IMR-90 (cell line): Measurements from ENCODE around the gene ZNF470. TPM values are rescaled to one million over a fixed set of nuclear protein-coding genes. Genes with fewer than 3 reads are reported as not detected.

Source experiments
- ATAC-seq: fragments of 200-7000 bp; cut with Tn5 transposase; 2 replicates; pipeline ENCODE4 v1.9.1; 2020; ENCODE audit warnings: low read depth, mild to moderate bottlenecking, moderate library complexity
- BruUV-seq: library from RNA; stranded (reverse); fragments of 400-500 nt; replicated peaks from 2 replicates; lab custom pipeline; 2021; lab: Mats Ljungman, UMichigan
- CTCF ChIA-PET: fragments of 300-600 bp; formaldehyde crosslinking; extraction: SDS; loops from one replicate; lab custom pipeline; 2021; ENCODE audit warnings: antibody characterized with exemption; lab: Yijun Ruan, JAX
- POLR2A ChIA-PET: fragments of 300-600 bp; sonication (Branson Sonifier 250); formaldehyde crosslinking; loops from one replicate; lab custom pipeline; 2022; ENCODE audit warnings: antibody characterized with exemption; ENCODE audit not compliant: unreplicated experiment; lab: Charles Lee
- DNase-seq: peaks from one replicate; pipeline ENCODE4 v3.0.0; 2013
- H2AFZ ChIP-seq: replicated peaks from 2 replicates; pipeline ENCODE3; 2013; ENCODE audit warnings: low read length, mild to moderate bottlenecking; ENCODE audit not compliant: poor library complexity
- H2AK5ac ChIP-seq: 2 replicates; pipeline ENCODE4 v1.6.1; 2013; ENCODE audit warnings: low read depth, low read length, inconsistent platforms
- H2AK9ac ChIP-seq: replicated peaks from 2 replicates; pipeline ENCODE3; 2013; ENCODE audit warnings: mild to moderate bottlenecking, low read depth, low read length, moderate library complexity; ENCODE audit not compliant: poor library complexity
- H2BK120ac ChIP-seq: 2 replicates; pipeline ENCODE4 v1.6.1; 2013; ENCODE audit warnings: low read depth, low read length, inconsistent platforms
- H2BK15ac ChIP-seq: 3 replicates; pipeline ENCODE4 v1.6.1; 2013; ENCODE audit warnings: low read depth, low read length, inconsistent platforms
- H2BK20ac ChIP-seq: 2 replicates; pipeline ENCODE4 v1.6.1; 2013; ENCODE audit warnings: low read depth, mild to moderate bottlenecking, inconsistent platforms, low read length, moderate library complexity
- H2BK5ac ChIP-seq: 2 replicates; pipeline ENCODE4 v1.6.1; 2013; ENCODE audit warnings: mild to moderate bottlenecking, low read depth, low read length, inconsistent platforms; ENCODE audit not compliant: poor library complexity, severe bottlenecking
- H3K14ac ChIP-seq: replicated peaks from 2 replicates; pipeline ENCODE4 v1.6.1; 2013; ENCODE audit warnings: low read depth, low read length, inconsistent platforms
- H3K18ac ChIP-seq: 2 replicates; pipeline ENCODE4 v1.6.1; 2013; ENCODE audit warnings: low read depth, low read length, control low read depth
- H3K23ac ChIP-seq: 2 replicates; pipeline ENCODE4 v1.6.1; 2013; ENCODE audit warnings: low read depth, low read length, inconsistent platforms
- H3K27ac ChIP-seq: 2 replicates; pipeline ENCODE4 v1.5.1; 2013; ENCODE audit warnings: mild to moderate bottlenecking, control low read depth, low read length; ENCODE audit not compliant: insufficient read depth
- H3K27me3 ChIP-seq: 2 replicates; pipeline ENCODE4 v1.6.1; 2013; ENCODE audit warnings: low read length; ENCODE audit not compliant: control insufficient read depth, insufficient read depth
- H3K36me3 ChIP-seq: 2 replicates; pipeline ENCODE4 v1.6.1; 2013; ENCODE audit warnings: low read length, mixed read lengths; ENCODE audit not compliant: control insufficient read depth, insufficient read depth
- H3K4ac ChIP-seq: 2 replicates; pipeline ENCODE4 v1.6.1; 2013; ENCODE audit warnings: low read depth, low read length, inconsistent platforms
- H3K4me1 ChIP-seq: 2 replicates; pipeline ENCODE4 v1.6.1; 2013; ENCODE audit warnings: low read length, mixed read lengths; ENCODE audit not compliant: control insufficient read depth, insufficient read depth
- H3K4me2 ChIP-seq: 2 replicates; pipeline ENCODE4 v1.6.1; 2013; ENCODE audit warnings: low read depth, mild to moderate bottlenecking, control low read depth, low read length, moderate library complexity
- H3K4me3 ChIP-seq: 2 replicates; pipeline ENCODE4 v1.5.1; 2013; ENCODE audit warnings: low read depth, mild to moderate bottlenecking, control low read depth, low read length, moderate library complexity; ENCODE audit not compliant: insufficient read depth
- H3K56ac ChIP-seq: 2 replicates; pipeline ENCODE4 v1.6.1; 2013; ENCODE audit warnings: low read length, inconsistent platforms; ENCODE audit not compliant: insufficient read depth; ENCODE audit errors: extremely low read depth
- H3K79me1 ChIP-seq, 2 experiments: 2 replicates each; pipeline ENCODE4 v1.6.1; 2013; ENCODE audit warnings: low read length in 2 of 2, inconsistent platforms in 1 of 2, low read depth in 1 of 2
- H3K9ac ChIP-seq: 2 replicates; pipeline ENCODE4 v1.6.1; 2013; ENCODE audit warnings: low read depth, low read length, control low read depth
- H3K9me1 ChIP-seq: 2 replicates; pipeline ENCODE4 v1.6.1; 2013; ENCODE audit warnings: low read length, inconsistent platforms; ENCODE audit not compliant: insufficient read depth
- H3K9me3 ChIP-seq: 2 replicates; pipeline ENCODE4 v1.6.1; 2013; ENCODE audit warnings: low read length; ENCODE audit not compliant: control insufficient read depth, insufficient read depth
- H4K20me1 ChIP-seq: 2 replicates; pipeline ENCODE4 v1.6.1; 2013; ENCODE audit warnings: low read length, inconsistent platforms; ENCODE audit not compliant: insufficient read depth
- H4K5ac ChIP-seq: 2 replicates; pipeline ENCODE4 v1.6.1; 2013; ENCODE audit warnings: mild to moderate bottlenecking, low read depth, low read length, control low read depth
- H4K8ac ChIP-seq, 2 experiments: 2 replicates each; pipeline ENCODE4 v1.6.1; 2013; ENCODE audit warnings: low read depth in 2 of 2, low read length in 2 of 2, control low read depth in 1 of 2, inconsistent platforms in 1 of 2
- H4K91ac ChIP-seq: 2 replicates; pipeline ENCODE4 v1.6.1; 2013; ENCODE audit warnings: low read depth, low read length, inconsistent platforms; ENCODE audit not compliant: insufficient read depth
- BHLHE40 ChIP-seq: fragments of 150-350 bp; IDR thresholded peaks from 2 replicates; pipeline ENCODE4 v1.6.1; 2016; ENCODE audit warnings: mild to moderate bottlenecking, low read depth, low read length
- CEBPB ChIP-seq: IDR thresholded peaks from 2 replicates; pipeline ENCODE4 v1.6.1; 2012; ENCODE audit warnings: low read depth, low read length, improper control_type of control experiment
- CHD1 ChIP-seq: IDR thresholded peaks from 2 replicates; pipeline ENCODE4 v1.6.1; 2012; ENCODE audit warnings: low read depth, low read length, improper control_type of control experiment
- FOS ChIP-seq: fragments of 150-350 bp; IDR thresholded peaks from 2 replicates; pipeline ENCODE4 v1.6.1; 2016; ENCODE audit warnings: low read depth, low read length
- MAFK ChIP-seq: IDR thresholded peaks from 2 replicates; pipeline ENCODE4 v1.6.1; 2012; ENCODE audit warnings: low read depth, low read length, improper control_type of control experiment
- MAZ ChIP-seq: IDR thresholded peaks from 2 replicates; pipeline ENCODE4 v1.6.1; 2012; ENCODE audit warnings: low read depth, mild to moderate bottlenecking, low read length, improper control_type of control experiment, moderate library complexity, borderline replicate concordance
- NFE2L2 ChIP-seq: fragments of 150-350 bp; IDR thresholded peaks from 2 replicates; pipeline ENCODE4 v1.6.1; 2016; ENCODE audit warnings: low read depth, mild to moderate bottlenecking, low read length
- RAD21 ChIP-seq: IDR thresholded peaks from 2 replicates; pipeline ENCODE4 v1.6.1; 2012; ENCODE audit warnings: low read length, improper control_type of control experiment
- RCOR1 ChIP-seq: IDR thresholded peaks from 2 replicates; pipeline ENCODE4 v1.6.1; 2012; ENCODE audit warnings: mild to moderate bottlenecking, low read length, improper control_type of control experiment; ENCODE audit not compliant: insufficient replicate concordance
- SMC3 ChIP-seq: fragments of 150-350 bp; IDR thresholded peaks from 2 replicates; pipeline ENCODE4 v1.6.1; 2016; ENCODE audit warnings: low read depth, mild to moderate bottlenecking, antibody characterized with exemption, low read length, moderate library complexity
- WGBS, 2 experiments: methylation state at CpG; one replicate each; pipeline versions ENCODE4 v1.1.5 to v1.1.7; 2013; ENCODE audit warnings: missing lambda C conversion rate in 2 of 2; ENCODE audit not compliant: insufficient read length in 1 of 2; ENCODE audit errors: extremely low coverage in 2 of 2; 5-methylcytosine and 5-hydroxymethylcytosine counted together
- dilution Hi-C: fragments of 300-500 bp; cut with HindIII; formaldehyde crosslinking; loops from one replicate; pipeline ENCODE4 v1.14.3; 2018; ENCODE audit warnings: low sequenced_read_pairs; ENCODE audit not compliant: unreplicated experiment
- in situ Hi-C: fragments of 300-500 bp; cut with MboI; formaldehyde crosslinking; loops from 3 replicates; pipeline ENCODE4 v1.14.3; 2019; ENCODE audit warnings: low sequenced_read_pairs, inconsistent platforms, mixed read lengths
- intact Hi-C: fragments of 100-400 bp; cut with micrococcal nuclease; formaldehyde crosslinking; loops from 2 replicates; pipeline ENCODE4 v1.10.0; 2022
- polyA plus RNA-seq, 3 experiments: library from polyadenylated mRNA; depleted of rRNA; stranded (reverse); fragments of >200 nt; gene quantifications; 2 replicates each; pipeline ENCODE4 v1.2.3, GENCODE V29; 2012; ENCODE audit warnings: low replicate concordance in 1 of 3
- total RNA-seq: library from RNA; depleted of rRNA; stranded (reverse); fragments of >200 nt; gene quantifications from 2 replicates; pipeline ENCODE4 v1.2.3, GENCODE V29; 2012
- TF ChIP-seq, protein P1 (sequence below): conservative IDR thresholded peaks from 2 replicates; pipeline ENCODE4 v1.5.1; 2012; ENCODE audit warnings: mild to moderate bottlenecking, low read depth, low read length, improper control_type of control experiment
- TF ChIP-seq, protein P2 (sequence below): fragments of 150-350 bp; IDR thresholded peaks from 2 replicates; pipeline ENCODE4 v1.6.1; 2017; ENCODE audit warnings: mild to moderate bottlenecking, antibody characterized with exemption, low read length, low read depth

Gene ZNF470
- total and polyA plus RNA-seq, 2 of the 4 experiments (the other 2 are of a cell fraction), result 1.7 to 3.8 TPM

DNA sequence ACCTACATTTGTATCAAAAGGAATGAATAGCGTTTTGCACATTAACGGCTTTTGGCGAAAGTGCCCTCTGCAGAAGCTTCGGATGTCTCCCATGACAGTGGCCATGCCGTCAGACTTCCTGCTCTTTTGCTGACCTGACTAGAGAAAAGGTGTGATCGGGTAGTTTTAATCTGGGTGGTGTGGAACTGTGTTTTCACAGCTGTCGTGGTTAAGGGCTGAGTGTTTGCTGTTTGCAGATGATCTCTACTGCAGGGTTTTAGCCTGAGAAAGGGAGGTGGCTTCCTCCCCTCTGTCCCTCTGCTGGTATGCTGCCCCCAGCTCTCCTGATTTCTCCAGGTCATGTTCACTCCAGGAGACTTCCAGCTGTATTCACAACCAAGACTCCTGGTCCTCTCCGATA lies 50.3 kb downstream of the ZNF470 start:
- Histone ChIP-seq H2BK5ac (no peak overlapping the region), H4K91ac (no peak overlapping the region), H3K9me1 (no peaks in the 10 kb centered on the region), H2BK20ac (no peak overlapping the region), H3K9me3 (peaks cover 69% of the 10 kb centered on the region), H3K79me1 (peaks cover 8 to 24% of the 10 kb centered on the region in 2 experiments; a peak in 3 of 4 replicates), H3K27ac (no peak overlapping the region), H2BK120ac (no peak overlapping the region), H3K4me1 (no peaks in the 10 kb centered on the region), H3K27me3 (no peaks in the 10 kb centered on the region), H2AFZ (no peak overlapping the region), H3K36me3 (peaks cover 35% of the 10 kb centered on the region), H3K9ac (no peak overlapping the region), H4K20me1 (no peaks in the 10 kb centered on the region), H2BK15ac (no peak overlapping the region), H3K23ac (no peak overlapping the region), H4K8ac (no peak overlapping the region), H3K56ac (no peak overlapping the region), H3K4me3 (no peak overlapping the region), H2AK9ac (no peak overlapping the region), H3K4me2 (no peak overlapping the region), H3K18ac (no peak overlapping the region), H2AK5ac (no peak overlapping the region), H3K4ac (no peak overlapping the region), H3K14ac (no peak overlapping the region), H4K5ac (no peak overlapping the region)
- dilution Hi-C loops (no loop called here), intact Hi-C loops (no loop called here), in situ Hi-C loops (no loop called here)
- ChIA-PET POLR2A (no interaction called here), CTCF (no interaction called here)
- DNase-seq (no peak), ATAC-seq (no peak)
- TF ChIP-seq, protein P1, sequence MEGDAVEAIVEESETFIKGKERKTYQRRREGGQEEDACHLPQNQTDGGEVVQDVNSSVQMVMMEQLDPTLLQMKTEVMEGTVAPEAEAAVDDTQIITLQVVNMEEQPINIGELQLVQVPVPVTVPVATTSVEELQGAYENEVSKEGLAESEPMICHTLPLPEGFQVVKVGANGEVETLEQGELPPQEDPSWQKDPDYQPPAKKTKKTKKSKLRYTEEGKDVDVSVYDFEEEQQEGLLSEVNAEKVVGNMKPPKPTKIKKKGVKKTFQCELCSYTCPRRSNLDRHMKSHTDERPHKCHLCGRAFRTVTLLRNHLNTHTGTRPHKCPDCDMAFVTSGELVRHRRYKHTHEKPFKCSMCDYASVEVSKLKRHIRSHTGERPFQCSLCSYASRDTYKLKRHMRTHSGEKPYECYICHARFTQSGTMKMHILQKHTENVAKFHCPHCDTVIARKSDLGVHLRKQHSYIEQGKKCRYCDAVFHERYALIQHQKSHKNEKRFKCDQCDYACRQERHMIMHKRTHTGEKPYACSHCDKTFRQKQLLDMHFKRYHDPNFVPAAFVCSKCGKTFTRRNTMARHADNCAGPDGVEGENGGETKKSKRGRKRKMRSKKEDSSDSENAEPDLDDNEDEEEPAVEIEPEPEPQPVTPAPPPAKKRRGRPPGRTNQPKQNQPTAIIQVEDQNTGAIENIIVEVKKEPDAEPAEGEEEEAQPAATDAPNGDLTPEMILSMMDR, result no peak
- no peak for TF ChIP-seq BHLHE40
- no peak for TF ChIP-seq MAFK
- TF ChIP-seq NFE2L2, result no peak
- TF ChIP-seq RAD21, result no peak
- TF ChIP-seq FOS, result no peak
- no peak for TF ChIP-seq CHD1
- TF ChIP-seq CEBPB, result no peak
- no peak for TF ChIP-seq RCOR1
- no peak for TF ChIP-seq SMC3
- TF ChIP-seq MAZ, result no peak
- TF ChIP-seq, protein P2, sequence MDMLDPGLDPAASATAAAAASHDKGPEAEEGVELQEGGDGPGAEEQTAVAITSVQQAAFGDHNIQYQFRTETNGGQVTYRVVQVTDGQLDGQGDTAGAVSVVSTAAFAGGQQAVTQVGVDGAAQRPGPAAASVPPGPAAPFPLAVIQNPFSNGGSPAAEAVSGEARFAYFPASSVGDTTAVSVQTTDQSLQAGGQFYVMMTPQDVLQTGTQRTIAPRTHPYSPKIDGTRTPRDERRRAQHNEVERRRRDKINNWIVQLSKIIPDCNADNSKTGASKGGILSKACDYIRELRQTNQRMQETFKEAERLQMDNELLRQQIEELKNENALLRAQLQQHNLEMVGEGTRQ, result no peak
- 91% methylated on average over 4 of the region's 8 CpGs; no CpG with 5 or more reads in 1 of the 2 experiments for WGBS, 2 experiments
- BruUV-seq, result no TSS peak
